HG02884 (cell line): ENCODE data around the gene ROBO2.

Source experiments
- ATAC-seq: cut with Tn5 transposase; IDR thresholded peaks from one replicate; pipeline ENCODE4 v1.9.1; 2021; ENCODE audit warnings: mild to moderate bottlenecking, moderate library complexity; ENCODE audit not compliant: unreplicated experiment

Gene ROBO2

DNA sequence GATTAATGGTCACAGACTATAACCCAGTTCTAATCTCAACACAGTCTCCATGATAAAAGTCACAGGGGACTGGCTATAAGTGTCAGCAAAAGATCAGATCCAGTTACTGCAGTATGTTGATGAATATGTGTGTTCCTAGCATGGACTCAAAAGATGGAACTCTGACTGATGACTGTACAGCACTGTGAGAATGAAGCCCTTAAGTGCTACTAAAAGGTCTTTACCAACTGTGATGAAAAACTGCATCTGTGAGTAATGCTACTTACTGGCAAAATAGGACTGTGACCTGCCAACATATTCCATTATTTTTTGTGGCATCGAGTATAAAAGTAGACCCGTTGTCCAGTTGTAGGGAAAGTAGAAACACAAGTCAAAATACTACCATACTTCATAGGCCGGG is 284.2 kb downstream of the ROBO2 start:
- ATAC-seq = no peak

DNA sequence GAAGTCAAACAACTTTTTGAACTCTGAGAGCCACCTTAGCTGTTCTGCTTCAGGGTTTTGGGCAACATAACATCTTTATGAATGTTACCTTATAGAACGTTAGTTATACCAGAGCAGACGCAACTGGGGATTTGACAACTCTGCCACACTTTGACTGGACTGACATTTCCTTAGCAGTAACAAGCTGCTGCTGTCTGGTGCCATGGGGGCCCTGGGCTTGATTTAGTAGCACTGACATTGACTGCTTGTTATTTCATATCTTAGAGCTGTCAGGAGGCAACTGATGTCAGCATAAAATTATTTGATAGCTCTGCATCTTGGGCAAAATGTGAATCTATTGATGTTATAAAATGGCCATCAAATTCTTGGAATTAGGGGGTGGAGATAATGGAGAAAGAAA is 285.4 kb downstream of the ROBO2 start:
- ATAC-seq = no peak

DNA sequence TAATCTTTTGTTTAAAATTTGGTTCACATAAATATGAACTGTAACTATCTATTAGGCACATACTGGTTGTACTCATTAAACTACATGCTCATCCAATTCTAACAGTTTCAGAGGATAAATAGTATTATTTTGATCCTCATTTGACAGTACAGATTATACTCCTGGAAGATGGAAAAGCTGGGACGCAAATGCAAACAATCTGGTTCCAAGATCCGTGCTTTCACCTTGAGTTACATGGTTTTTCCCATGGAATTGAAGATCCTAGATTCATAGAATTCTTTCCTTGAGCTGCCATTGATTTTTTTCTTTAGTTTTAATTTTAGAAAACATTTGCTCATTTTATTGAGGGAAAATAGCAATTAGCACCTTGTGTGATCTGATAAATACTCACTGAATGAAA is 285.8 kb downstream of the ROBO2 start:
- no peak for ATAC-seq

DNA sequence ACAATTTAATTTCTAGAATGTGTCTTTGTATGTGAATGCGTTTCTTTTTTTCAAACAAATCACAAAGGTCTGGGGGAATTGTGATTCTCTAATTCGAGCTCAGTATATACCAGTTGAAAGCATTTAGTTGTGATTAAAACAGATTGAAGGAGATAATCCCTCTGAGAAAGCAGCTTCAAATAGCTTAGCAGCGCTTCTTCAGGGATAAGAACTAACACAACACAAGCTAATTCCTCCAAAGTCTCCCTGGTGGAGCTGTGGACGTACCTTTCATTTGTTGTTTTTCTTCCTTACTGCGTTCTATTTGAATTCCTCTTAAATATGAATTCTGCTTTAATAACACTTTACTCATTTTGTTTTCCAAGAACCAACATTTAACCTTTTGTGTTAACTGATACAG is 286.7 kb downstream of the ROBO2 start:
- ATAC-seq = no peak

DNA sequence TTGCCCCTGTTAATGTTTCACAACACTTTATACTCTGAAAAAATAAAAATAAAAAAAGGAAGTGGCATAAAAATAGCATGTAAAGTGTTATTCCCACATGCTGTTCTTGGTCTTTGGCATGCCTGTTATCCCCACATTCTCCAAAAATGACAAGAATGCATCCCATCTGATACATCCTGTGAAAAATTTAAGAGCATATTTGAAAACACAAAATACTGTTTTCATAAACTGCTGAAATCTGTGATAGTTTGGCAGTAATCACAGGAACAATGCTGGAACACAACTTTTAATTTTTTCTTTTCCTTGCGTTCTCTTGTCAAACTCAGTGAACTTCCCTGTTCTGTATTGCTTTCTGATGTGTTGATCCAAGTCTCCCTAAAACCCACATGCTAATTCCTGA is 288.8 kb downstream of the ROBO2 start:
- ATAC-seq = no peak

DNA sequence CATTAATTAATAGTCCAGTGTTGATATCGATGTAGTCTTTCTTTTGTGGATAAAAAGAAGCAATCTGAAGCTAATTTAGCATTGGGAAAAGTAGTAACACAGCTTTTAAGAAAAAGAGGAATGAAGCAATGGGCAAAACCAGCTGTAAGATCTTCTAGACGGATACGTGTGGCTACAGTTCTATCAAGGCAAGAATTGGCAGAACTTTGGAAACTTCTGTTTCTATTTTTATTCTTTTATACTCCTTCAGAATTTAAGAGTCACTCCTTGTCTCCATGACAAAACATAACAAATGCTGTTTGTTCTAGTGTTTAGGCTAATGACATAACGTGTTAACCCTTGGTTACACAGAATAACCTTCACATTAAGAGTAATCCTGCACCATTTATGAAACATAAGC is 289.2 kb downstream of the ROBO2 start:
- no peak for ATAC-seq

DNA sequence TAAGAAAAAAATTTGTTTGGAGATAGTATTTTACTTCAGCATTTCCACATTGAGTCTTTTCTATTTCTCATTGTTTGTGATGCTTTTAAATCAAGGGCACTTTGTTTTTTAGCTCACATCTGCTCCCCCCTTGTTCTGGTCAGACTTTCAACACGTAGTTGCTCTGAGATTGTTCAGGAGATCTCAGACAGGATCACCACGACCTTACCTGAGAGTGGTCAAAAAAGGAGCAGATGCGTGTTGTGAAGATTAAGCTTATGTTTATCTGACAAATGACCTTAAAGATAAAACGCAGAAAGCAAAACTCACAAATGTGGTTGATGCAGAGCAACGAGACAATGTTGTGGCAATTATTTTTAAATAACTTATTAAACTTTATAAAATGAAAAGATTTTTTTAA is 298.3 kb downstream of the ROBO2 start:
- ATAC-seq = no peak

DNA sequence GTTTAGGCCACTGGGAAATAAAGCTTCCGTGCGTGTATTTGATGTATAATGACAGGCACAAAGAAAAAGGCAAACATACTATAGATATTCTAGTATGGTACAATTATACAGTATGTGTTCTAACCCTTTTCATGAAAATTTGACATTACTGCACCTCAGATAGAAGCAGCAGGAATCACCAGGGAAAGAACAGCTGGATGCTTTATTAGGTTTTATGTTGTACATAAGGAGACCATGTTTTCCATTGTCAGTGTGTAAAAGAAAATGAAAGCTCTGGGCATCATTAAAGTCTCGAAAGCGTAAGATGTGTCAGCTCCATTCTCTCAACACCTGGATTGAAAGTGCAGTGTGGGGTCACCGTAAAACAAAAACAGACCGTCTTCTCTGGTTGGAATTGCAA is 302.1 kb downstream of the ROBO2 start:
- no peak for ATAC-seq

DNA sequence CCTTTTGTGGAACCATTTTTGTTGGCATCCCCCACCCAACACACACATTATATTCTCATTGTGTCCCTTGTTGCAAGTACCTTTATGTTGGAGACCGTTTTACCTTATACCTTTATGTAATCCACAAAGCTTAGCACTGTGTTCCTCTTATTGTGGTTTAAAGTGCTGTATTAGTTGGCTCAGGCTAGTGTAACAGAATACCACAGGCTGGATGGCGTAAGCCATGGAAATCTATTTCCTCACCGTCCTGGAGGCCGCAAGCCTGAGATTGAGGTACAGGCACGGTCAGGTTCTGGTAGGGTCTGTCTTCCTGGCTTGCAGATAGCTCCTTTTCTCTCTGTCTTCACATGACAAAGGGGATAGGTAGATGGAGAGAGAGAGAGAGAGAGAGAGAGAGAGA is 302.8 kb downstream of the ROBO2 start:
- ATAC-seq = no peak

DNA sequence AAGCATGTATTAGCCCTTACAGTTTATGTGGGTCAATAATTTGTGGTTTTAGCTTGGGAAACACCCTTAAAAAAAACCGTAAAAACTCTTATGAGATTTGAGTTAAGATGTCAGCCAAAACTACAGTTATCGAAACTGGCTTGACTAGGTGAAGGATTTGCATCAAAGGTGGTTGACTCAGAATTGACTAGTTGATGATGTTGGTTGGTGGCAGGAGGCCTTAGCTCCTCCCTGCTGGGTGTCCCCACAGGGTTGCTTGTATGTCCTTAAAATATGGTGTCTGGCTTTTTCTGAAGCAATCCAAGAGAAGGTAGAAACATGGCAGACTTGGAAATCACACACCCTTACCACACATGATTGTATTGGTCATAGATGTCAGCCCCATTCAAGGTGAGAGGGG is 305.1 kb downstream of the ROBO2 start:
- ATAC-seq = no peak

DNA sequence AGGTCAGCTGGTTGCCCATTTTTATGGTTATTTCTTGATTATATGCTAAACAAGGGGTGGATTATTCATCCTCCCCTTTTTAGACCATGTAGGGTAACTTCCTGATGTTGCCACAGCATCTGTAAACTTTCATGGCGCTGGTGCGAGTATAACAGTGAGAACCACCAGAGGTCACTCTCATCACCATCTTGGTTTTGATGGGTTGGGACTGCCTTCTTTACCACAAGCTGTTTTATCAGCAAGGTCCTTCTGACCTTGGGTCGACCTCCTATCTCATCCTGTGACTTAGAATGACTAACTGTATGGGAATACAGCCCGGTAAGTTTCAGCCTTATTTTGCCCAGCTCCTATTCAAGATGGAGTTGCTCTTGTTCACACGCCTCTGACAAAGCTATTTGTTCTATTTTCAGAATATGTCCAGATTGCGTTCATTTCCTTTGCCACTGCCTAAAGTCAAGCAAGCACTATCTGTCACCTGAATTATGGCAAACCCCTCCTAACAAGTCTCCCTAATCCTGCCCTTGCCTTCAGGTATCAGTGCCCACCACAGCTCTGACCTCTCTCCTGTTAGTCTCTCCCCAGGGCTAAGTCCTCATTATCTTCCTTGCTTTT is 308.5 kb downstream of the ROBO2 start:
- ATAC-seq = no peak

DNA sequence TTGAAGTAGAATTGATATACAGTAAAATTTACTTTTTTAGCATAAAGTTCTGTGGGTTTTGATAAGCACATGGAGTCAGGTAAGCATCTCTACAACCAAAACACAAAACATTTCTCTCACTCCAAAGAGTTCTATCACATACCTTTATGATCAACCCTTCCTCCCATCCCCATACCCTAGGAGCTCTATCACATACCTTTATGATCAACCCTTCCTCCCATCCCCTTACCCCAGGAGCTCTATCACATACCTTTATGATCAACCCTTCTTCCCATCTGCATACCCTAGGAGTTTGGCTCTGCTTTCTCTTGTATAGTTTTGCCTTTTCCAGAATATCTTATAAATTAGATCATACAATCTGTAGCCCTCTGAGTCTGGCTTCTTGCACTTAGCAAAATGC is 315.1 kb downstream of the ROBO2 start:
- no peak for ATAC-seq

DNA sequence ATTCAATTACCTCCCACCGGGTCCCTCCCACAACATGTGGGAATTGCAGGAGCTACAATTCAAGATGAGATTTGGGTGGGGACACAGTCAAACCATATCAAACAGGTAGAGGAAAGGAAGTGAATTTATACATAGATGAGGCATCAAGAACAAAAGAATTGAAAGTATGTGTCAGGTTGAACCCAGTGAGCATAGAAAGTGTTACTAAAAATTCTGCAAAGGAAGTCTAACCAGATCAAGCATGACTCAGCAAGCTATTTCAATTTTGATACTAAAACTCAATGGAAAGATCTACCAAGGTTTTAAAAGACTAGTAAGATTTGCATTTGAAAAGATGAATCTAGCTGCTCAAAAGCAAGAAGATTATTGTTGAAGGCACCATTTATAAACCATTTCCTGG is 323.0 kb downstream of the ROBO2 start:
- no peak for ATAC-seq

DNA sequence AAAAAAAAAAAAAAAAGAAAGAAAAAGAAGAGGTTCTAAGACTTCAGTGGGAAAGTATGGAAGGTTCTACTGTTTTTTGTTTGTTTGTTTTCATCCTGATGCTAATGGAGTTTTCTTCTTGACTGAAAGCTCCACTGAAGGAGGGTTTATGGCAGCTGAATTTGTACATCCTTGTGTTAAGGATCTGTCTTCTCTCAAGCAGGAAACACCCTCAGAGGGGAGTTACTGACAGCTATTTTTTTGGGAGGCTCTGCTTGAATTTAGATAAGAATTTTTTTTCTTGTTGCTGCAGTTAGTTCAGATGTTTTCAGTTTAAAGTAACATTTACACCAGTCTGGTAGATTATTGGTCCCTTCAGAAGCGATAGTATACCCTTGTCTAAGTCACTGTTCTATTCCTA is 325.3 kb downstream of the ROBO2 start:
- ATAC-seq = no peak

DNA sequence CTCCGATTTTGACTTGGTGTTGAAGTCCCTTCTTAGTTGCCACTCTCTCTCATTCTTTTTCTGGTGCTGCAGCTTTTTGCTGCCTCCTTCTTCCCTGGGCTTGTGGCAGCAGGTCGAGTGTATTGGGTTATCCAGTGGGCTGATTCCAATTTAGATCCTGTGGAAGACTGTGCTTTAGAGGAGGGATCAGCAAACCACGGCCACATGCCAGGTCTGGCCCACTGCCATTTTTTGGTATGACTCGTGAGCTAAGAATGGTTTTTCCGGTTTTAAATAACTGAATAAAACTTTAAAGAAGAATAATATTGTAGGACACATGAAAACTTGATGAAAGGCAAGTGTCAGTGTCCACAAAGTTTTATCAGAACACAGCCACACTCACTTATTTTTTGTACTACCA is 330.5 kb downstream of the ROBO2 start:
- no peak for ATAC-seq

DNA sequence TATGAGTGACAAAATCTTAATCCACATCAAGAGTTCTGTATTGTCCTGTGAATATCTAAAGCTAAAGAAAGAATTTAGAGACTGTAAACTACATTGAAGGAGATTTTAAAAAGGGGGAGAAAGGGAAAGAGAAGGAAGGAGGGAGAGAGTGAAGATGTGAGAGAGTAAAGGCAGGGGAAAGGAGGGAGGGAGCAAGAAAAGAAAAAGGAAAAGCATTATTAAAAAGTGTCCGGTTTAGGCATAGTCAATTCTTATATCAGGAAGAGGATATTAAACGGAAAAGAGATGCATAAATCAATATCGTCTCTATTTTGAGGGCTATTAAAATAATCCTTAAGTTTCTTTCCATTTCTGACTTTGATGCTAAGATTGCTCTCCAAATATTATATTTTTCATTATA is 332.1 kb downstream of the ROBO2 start:
- no peak for ATAC-seq

DNA sequence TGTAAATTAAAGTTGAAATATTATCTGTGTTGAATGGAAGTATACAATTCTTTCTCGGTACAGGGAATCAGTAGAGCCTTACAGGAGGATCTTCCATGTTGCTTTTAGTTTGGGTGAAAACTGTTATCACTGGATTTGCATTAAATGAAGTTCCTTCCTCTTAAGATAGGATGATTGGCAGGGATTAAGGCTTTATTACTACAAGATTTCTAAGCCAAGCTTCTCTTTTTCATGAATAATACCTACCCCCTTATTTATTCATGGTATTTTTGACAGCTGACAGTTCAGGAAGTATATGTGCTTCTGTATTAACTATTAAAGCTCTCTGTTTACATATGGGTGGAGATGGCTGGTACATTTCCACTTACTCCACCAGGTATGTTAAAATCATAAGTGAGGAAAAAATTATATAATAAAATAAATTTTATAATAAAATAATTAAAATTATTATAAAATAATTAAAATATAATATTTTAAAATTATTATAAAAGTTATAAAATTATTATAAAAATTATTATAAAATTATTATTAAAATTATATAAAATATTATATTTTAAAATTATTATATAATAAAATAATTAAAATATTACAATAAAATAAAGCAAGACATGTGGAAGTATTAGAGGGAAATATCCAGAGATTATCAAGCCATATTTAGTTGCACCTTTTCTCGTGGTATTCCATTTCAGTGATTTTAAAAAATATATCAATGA is 332.9 kb downstream of the ROBO2 start:
- ATAC-seq = no peak

DNA sequence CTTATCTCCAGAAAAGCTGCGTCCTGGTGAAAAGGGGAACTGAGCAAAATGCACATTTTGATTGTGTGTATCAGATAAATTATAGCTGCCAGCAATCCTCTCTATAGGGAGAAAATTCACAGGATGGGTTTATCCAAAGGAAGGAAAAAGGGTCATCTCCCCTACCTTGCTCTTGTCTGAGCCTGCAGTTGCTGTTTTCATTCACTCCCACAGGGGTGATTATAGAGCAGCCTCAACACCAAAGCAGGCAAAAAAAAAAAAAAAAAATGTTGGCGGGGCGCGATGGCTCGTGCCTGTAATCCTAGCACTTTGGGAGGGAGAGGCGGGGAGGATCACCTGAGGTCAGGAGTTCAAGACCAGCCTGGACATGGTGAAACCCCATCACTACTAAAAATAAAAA is 333.7 kb downstream of the ROBO2 start:
- no peak for ATAC-seq

DNA sequence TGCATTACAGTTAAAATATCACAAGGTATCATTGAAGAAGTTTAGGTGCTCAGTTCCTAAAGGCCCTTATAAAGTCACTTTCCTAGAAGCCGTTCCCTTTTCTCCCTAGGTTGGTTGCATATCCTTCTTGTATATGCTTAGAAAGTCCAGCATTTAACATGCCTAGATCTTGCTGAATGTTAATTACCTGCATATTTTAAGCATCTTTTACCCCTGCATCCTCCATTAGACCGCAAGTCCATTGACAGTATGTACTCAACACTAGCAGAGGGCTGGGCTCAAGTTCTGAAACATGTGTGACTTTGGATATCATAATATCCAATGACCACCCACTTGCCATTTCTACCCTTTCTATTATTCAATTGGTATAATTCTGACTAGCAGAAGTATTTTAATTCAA is 336.6 kb downstream of the ROBO2 start:
- no peak for ATAC-seq

DNA sequence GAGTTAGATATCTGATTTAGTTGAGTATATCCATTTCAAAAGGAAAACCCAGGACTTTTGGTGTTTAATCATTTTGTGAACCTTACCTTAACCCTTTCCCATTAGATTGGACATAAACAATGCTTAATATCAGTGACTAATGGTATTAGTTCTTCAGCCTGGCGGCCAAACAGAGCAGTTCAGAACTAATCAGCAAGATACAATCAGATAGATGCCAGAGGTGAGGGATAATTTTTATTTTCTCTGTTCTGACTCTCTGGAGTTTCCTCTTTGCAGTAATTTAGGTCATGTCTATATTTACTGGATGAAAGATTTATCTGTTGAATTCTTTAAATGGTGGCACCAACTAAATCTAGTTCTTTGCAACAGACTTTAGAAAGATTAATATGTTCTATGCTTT is 337.8 kb downstream of the ROBO2 start:
- ATAC-seq = no peak

DNA sequence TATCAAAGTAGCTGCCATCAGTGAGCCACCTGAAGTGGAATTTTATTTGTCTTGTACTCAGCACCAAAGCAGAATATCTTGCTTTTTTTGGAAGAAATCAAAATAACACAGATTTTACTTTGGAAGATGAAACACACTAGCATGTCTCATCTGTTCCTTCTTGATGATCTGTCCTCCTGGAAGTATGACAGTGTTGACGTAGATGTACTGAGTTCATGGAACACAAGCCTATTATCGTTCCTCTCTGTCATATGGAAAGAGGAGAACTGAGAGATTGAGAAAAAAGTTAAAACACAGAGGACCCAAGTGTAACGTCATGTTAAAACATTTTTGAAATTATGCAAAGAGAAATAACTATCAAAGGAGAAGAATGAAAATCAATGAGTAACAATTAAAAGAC is 340.2 kb downstream of the ROBO2 start:
- no peak for ATAC-seq

DNA sequence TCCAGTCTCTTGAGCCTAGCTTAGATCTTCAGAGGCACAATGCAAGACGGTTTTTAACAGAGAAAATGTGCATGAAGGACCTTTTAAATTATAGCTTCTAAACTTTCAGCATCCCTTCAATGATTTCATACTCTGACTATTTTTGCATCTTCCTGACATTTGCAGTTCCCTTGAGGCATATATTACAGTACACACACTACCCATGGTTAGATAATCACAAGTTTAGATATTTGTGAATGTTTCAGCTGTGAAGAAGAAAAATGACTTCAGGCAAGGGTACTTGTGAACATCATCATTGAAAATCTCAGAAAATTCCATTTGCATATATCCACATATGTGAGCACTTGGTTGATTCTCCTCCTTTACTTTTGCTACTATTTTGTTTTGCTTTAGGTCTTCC is 341.5 kb downstream of the ROBO2 start:
- ATAC-seq = no peak

DNA sequence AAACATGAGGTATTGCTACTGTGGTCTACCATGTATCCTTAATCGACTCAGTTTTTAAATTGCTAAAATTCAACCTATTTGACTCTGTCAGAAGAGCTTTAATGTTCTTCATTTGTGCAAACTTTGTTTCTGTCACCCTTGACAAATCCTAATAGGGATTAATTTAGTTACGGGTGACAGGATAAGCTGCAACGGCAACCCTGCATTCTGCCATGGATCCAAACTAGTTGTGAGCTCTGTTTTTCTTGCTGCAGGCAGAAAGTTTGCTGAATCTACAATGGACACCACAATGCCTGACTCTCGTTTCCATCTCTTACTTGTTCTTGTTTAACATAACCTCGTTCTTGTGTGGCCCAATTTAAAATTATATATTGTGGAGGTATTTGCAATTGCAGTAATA is 352.3 kb downstream of the ROBO2 start:
- ATAC-seq = no peak
